Stimulated activated CD4-positive, alpha-beta T cell treated with anti-CD3 and anti-CD28 coated beads, Interleukin-4, amount 100 ng/mL, for 24 hours (primary cell): ENCODE results near the gene CSH1.
A peak's percentile ranks its signal among the peaks of the same experiment; 100 is the strongest.

ENCODE experiments used
- DNase-seq: peaks from one replicate; pipeline ENCODE4 v3.0.0-alpha.2; 2020

CSH1 gene

DNA sequence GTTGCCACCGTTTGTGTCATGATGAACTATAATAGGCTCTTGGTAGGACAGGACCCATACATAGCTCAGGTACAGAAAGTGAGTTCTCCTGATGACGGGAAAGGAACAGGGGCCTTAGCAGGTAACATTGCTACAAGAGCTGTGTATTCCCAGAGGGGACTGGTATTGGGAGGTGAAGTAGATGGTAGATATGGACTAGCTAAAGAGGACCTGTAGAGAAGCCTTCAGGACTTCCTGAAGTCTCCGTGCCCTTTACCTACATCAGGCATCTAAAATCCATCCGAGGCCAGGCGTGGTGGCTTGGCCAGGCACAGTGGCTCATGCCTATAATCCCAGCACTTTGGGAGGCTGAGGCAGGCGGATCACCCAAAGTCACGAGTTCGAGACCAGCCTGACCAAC lies 41.2 kb downstream of the CSH1 start:
- DNase-seq: no peak

DNA sequence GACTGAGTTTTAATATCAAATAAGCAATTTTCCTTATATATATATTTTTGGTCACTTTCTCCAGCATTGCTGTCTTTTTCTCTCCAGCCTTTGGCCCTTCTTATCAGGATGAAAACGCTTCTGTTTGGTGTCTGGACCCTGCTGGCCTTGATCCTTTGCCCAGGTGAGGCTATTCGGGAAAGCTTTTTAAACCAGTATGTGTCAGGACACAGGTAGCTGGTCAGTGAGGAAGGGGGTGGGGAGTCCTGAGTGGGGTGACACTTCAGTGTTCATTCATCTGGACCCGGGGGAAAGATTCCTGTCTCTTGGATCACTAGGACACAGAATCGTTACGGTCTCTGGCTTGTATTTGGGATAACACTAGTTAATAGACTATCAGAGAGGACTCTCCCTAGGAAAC lies 41.7 kb downstream of the CSH1 start:
- no peak for DNase-seq

DNA sequence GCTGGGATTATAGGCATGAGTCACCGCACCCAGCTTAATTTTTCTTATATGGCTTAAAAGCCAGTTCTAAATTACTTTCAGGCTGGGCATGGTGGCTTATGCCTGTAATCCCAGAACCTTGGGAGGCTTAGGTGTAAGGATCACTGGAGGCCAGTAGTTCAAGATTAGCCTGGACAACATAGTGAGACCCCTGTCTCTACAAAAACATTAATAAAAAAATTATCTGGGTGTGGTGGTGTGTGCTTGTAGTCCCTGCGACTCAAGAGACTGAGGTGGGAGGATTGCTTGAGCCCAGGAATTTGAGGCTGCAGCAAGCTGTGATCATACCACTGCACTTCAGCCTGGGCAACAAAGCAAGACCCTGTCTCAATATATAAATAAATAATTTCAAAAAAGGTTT lies 43.1 kb downstream of the CSH1 start:
- DNase-seq: no peak

DNA sequence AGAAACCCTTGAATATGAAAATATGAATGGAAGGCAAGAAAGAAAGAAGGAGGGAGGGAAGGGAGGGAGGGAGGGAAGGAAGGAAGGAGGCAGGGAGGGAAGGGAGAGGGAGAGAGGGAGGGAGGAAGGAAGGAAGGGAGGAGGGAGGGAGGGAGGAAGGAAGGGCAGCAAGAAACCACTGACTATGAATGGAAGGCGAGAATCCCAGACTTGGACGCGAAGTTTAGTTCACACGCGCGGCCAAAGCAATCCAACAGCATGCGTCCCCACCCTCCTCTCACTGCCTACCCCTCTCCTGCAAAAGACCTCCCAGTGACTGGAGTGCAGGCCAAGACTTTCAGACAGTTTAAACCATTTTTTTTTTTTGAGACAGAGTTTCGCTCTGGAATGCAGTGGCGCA lies 46.0 kb downstream of the CSH1 start:
- DNase-seq: no peak

DNA sequence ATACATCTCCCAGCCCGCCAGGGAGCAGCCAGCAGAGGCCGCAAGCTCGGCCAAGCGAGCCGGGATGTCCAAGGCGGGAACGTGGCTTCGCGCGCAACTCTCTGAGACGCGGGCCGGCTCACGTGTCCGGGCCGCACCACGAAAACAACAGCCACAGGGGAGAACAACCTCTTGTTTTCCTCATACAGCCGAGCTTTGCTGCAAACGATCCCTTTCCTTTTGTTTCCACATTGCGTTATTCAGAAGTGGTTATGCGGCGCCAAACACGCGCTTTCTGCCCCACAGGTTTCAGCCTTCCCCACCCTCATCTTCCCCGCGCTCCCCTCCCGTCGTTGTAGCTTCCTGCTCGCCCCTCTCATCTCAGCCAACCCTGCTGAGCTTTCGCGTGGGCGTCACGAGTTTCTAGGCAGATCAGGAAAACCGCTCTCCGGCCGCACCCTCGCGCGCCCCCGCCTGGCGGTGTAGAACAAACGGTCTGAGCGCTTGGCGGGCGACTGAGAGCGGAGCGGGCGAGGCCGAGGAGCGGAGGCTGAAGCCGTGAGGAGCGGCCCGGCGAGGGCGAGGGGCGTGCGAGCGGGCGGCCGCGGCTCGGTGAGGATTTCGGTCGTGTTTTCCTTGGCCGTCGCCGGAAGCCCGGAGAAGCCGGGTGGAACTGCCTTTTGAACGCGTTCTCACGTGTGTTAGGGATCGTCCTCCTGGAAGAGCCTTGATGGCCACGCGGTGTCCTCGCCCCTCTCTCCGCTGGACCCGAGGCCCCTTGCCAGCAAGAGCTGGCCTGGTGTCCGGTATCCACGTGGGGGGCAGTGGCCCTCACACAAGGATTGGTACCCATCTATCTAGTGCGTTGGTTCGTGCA lies 47.3 kb downstream of the CSH1 start:
- peak; percentile 99 for DNase-seq

DNA sequence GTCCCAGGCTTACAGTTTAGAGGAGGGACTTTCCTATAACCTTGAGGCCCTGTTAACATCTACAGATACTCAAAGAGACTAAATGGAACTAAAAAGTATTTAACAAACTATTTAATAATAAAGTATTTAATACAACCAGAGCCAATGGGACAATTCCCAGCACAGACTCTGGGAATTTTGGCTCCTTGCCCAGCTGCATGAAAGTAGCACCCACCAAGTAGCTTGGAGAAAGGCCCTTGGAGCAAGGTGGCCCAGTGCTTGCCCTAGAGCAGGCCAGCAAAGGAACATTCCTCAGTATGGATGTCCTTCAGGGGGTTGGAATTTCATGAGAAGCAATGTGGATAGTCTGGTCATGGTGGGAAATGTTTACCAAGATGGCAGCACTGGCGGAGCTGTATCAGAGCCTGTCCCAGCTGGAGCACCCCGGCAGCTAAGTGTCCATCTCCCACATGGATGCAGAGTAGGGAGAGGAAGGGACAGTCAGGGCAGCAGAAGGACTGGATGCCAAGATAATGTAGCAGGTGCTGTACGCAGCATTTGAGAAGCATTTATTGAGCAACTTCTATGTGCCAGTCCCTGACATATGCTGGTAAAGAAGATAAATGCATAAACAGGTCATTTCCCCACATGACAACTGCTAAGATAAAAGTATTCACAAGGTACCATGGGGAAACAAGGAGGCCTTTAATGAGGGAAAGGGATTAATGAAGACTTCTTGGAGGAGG lies 48.7 kb downstream of the CSH1 start:
- DNase-seq: no peak

DNA sequence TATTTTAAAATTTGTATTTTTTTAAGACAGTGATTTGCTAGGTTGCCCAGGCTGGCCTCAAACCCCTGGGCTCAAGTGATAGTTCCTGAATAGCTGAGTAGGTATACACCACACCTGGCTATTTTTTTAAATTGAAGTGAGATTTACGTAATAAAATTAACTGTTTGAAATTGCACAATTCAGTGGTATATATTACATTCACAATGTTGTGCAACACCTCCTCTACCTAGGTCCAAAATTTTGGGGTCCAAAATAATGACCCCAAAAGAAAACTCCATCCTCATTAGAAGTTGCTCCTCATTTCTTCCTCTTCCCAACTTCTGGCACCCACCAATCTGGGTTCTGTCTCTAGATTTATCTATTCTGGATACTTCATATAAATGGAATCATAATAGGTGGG lies 50.9 kb downstream of the CSH1 start:
- DNase-seq: no peak
